ENCODE measurements around the gene CCDC106. TPM values are rescaled to one million over a fixed set of nuclear protein-coding genes. Genes with fewer than 3 reads are reported as not detected.

Gene CCDC106
- total and polyA plus RNA-seq, 2 of the 4 experiments (the other 2 are of a cell fraction) = 2.3 to 13.6 TPM

DNA sequence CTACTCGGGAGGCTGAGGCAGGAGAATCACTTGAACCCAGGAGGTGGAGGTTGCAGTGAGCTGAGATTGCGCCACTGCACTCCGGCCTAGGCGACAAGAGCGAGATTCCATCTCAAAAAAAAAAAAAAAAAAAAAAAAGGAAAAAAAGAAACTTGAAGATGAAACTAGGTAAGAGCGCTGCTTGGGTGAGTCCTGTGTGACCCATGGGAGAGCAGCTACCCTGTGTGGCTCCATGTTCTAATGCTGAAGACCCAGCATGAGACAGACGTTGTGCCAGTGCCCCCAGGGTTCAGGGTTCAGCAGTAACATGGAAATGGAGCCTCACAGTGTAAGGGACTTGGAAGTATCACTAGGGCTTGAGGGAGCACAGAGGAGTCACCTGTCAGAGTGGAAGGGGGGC is 29.6 kb upstream of the CCDC106 start:
- H3K4me2 ChIP-seq (ENCODE audit: low read depth, low read length) = no peak overlapping the region
- H2BK15ac ChIP-seq (ENCODE audit: low read depth, low read length) = no peak overlapping the region
- H3K27ac ChIP-seq (ENCODE audit: insufficient read depth, low read length) = no peak overlapping the region
- H2AK5ac ChIP-seq (ENCODE audit: low read depth, low read length) = peak overlapping the region; percentile 56; the same call in 1 of the 2 replicates
- no peak overlapping the region for H2AK9ac ChIP-seq (replicated peaks; ENCODE audit: low read depth, low read length, poor library complexity)
- H3K14ac ChIP-seq (replicated peaks; ENCODE audit: low read depth, low read length) = no peak overlapping the region; the same call in 1 of the 2 replicates
- H3K4me3 ChIP-seq (ENCODE audit: insufficient read depth, low read depth, low read length) = no peak overlapping the region
- no peak for TF ChIP-seq RAD21 (IDR thresholded peaks at IDR 0.05; ENCODE audit: low read length)
- no peak for TF ChIP-seq BHLHE40 (IDR thresholded peaks at IDR 0.05; ENCODE audit: low read depth, low read length)
- no peak for TF ChIP-seq SMC3 (IDR thresholded peaks at IDR 0.05; ENCODE audit: low read depth, low read length)
- no peak for TF ChIP-seq FOS (IDR thresholded peaks at IDR 0.05; ENCODE audit: low read depth, low read length)
- TF ChIP-seq RCOR1 (IDR thresholded peaks at IDR 0.05; ENCODE audit: insufficient replicate concordance, low read length) = no peak
- no peak for TF ChIP-seq NFE2L2 (IDR thresholded peaks at IDR 0.05; ENCODE audit: low read depth, low read length)
- TF ChIP-seq, protein P1, sequence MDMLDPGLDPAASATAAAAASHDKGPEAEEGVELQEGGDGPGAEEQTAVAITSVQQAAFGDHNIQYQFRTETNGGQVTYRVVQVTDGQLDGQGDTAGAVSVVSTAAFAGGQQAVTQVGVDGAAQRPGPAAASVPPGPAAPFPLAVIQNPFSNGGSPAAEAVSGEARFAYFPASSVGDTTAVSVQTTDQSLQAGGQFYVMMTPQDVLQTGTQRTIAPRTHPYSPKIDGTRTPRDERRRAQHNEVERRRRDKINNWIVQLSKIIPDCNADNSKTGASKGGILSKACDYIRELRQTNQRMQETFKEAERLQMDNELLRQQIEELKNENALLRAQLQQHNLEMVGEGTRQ (IDR thresholded peaks at IDR 0.05; ENCODE audit: low read depth, low read length) = no peak
- TF ChIP-seq CHD1 (IDR thresholded peaks at IDR 0.05; ENCODE audit: low read depth, low read length) = no peak
- TF ChIP-seq POLR2A (IDR thresholded peaks at IDR 0.05; ENCODE audit: low read depth, low read length) = no peak
- TF ChIP-seq CEBPB (IDR thresholded peaks at IDR 0.05; ENCODE audit: low read depth, low read length) = no peak
- TF ChIP-seq, protein P2, sequence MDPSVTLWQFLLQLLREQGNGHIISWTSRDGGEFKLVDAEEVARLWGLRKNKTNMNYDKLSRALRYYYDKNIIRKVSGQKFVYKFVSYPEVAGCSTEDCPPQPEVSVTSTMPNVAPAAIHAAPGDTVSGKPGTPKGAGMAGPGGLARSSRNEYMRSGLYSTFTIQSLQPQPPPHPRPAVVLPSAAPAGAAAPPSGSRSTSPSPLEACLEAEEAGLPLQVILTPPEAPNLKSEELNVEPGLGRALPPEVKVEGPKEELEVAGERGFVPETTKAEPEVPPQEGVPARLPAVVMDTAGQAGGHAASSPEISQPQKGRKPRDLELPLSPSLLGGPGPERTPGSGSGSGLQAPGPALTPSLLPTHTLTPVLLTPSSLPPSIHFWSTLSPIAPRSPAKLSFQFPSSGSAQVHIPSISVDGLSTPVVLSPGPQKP (IDR thresholded peaks at IDR 0.05; ENCODE audit: borderline replicate concordance, low read depth, low read length) = no peak
- TF ChIP-seq RFX5 (IDR thresholded peaks at IDR 0.05; ENCODE audit: low read depth, low read length) = no peak
- TF ChIP-seq MXI1 (IDR thresholded peaks at IDR 0.05; ENCODE audit: borderline replicate concordance, low read depth, low read length) = no peak
- TF ChIP-seq MAFK (IDR thresholded peaks at IDR 0.05; ENCODE audit: low read depth, low read length) = no peak
- no peak for TF ChIP-seq MAZ (IDR thresholded peaks at IDR 0.05; ENCODE audit: borderline replicate concordance, low read depth, low read length)
- TF ChIP-seq, protein P3, sequence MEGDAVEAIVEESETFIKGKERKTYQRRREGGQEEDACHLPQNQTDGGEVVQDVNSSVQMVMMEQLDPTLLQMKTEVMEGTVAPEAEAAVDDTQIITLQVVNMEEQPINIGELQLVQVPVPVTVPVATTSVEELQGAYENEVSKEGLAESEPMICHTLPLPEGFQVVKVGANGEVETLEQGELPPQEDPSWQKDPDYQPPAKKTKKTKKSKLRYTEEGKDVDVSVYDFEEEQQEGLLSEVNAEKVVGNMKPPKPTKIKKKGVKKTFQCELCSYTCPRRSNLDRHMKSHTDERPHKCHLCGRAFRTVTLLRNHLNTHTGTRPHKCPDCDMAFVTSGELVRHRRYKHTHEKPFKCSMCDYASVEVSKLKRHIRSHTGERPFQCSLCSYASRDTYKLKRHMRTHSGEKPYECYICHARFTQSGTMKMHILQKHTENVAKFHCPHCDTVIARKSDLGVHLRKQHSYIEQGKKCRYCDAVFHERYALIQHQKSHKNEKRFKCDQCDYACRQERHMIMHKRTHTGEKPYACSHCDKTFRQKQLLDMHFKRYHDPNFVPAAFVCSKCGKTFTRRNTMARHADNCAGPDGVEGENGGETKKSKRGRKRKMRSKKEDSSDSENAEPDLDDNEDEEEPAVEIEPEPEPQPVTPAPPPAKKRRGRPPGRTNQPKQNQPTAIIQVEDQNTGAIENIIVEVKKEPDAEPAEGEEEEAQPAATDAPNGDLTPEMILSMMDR (conservative IDR thresholded peaks at IDR 0.05; ENCODE audit: low read depth, low read length) = no peak
- peaks cover 42% of the 10 kb centered on the region for H3K36me3 ChIP-seq (ENCODE audit: control insufficient read depth, insufficient read depth, low read length)
- H2AFZ ChIP-seq (replicated peaks; ENCODE audit: low read length, poor library complexity) = no peak overlapping the region
- H3K27me3 ChIP-seq (ENCODE audit: control insufficient read depth, insufficient read depth, low read length) = no peaks in the 10 kb centered on the region
- 80% methylated on average over 2 of the region's 7 CpGs; no CpG with 5 or more reads in 1 of the 2 experiments for WGBS, 2 experiments (ENCODE audit: extremely low coverage in 2 of 2, insufficient read length in 1 of 2)
- intact Hi-C loops (cut with micrococcal nuclease) = no loop called here
- DNase-seq (no peak), ATAC-seq (ENCODE audit: low read depth) (no peak; the same call in 1 of the 2 replicates)
- H3K79me1 ChIP-seq (ENCODE audit: low read depth in 1 of 2, low read length in 2 of 2) = peaks cover 10 to 42% of the 10 kb centered on the region in 2 experiments
- in situ Hi-C loops (cut with MboI; ENCODE audit: low sequenced_read_pairs) = no loop called here
- H3K4me1 ChIP-seq (ENCODE audit: control insufficient read depth, insufficient read depth, low read length) = peaks cover 13% of the 10 kb centered on the region
- H4K8ac ChIP-seq (ENCODE audit: low read depth in 2 of 2, low read length in 2 of 2) = peak overlapping the region in 1 of 2 experiments; percentile 2; a peak in 1 of 4 replicates
- no peak overlapping the region; the same call in 1 of the 2 replicates for H4K91ac ChIP-seq (ENCODE audit: insufficient read depth, low read depth, low read length)
- dilution Hi-C loops (cut with HindIII; ENCODE audit: low sequenced_read_pairs, unreplicated experiment) = no loop called here
- no peaks in the 10 kb centered on the region for H3K9me3 ChIP-seq (ENCODE audit: control insufficient read depth, insufficient read depth, low read length)
- H3K18ac ChIP-seq (ENCODE audit: low read depth, low read length) = 0 out of 2 replicates have a peak overlapping the region, but pooled peaks have one; percentile 2
- peaks cover 15% of the 10 kb centered on the region; the same call in 1 of the 2 replicates for H3K9me1 ChIP-seq (ENCODE audit: insufficient read depth, low read length)
- H3K9ac ChIP-seq (ENCODE audit: low read depth, low read length) = no peak overlapping the region
- CTCF ChIA-PET = interaction anchor here (1.5 to 2.4 kb wide), 2 partner anchors 12 to 14 kb away, joined by 4 to 11 read pairs; partner anchors contain the start of gene ZNF865
- H4K20me1 ChIP-seq (ENCODE audit: insufficient read depth, low read length) = peaks cover 17% of the 10 kb centered on the region
- H4K5ac ChIP-seq (ENCODE audit: low read depth, low read length) = no peak overlapping the region
- no peak overlapping the region for H2BK120ac ChIP-seq (ENCODE audit: low read depth, low read length)
- no peak overlapping the region for H2BK5ac ChIP-seq (ENCODE audit: low read depth, low read length, poor library complexity, severe bottlenecking)
- H3K4ac ChIP-seq (ENCODE audit: low read depth, low read length) = peak overlapping the region; percentile 35; the same call in 1 of the 2 replicates
- no TSS peak for BruUV-seq (replicated peaks)
- no peak overlapping the region for H3K23ac ChIP-seq (ENCODE audit: low read depth, low read length)
- no peak overlapping the region for H3K56ac ChIP-seq (ENCODE audit: extremely low read depth, insufficient read depth, low read length)
- H2BK20ac ChIP-seq (ENCODE audit: low read depth, low read length) = no peak overlapping the region
- POLR2A ChIA-PET (ENCODE audit: unreplicated experiment) = no interaction called here

Measured in IMR-90 (cell line).